Mucosa of stomach (tissue), 1 donor: ENCODE measurements around the gene RAB3B.

ENCODE experiments used
- H3K27me3 ChIP-seq: one replicate; pipeline ENCODE4 v1.7.0; 2013; ENCODE audit warnings: mild to moderate bottlenecking, low read length; ENCODE audit not compliant: control insufficient read depth, insufficient read depth
- H3K36me3 ChIP-seq: one replicate; pipeline ENCODE4 v1.7.0; 2013; ENCODE audit warnings: low read length; ENCODE audit not compliant: control insufficient read depth, insufficient read depth
- H3K4me1 ChIP-seq: one replicate; pipeline ENCODE4 v1.7.0; 2013; ENCODE audit warnings: mild to moderate bottlenecking, low read length; ENCODE audit not compliant: control insufficient read depth, insufficient read depth
- H3K4me3 ChIP-seq: one replicate; pipeline ENCODE4 v1.7.0; 2013; ENCODE audit warnings: low read length
- H3K9ac ChIP-seq: one replicate; pipeline ENCODE4 v1.7.0; 2013; ENCODE audit warnings: mild to moderate bottlenecking, low read length, moderate library complexity
- H3K9me3 ChIP-seq: one replicate; pipeline ENCODE4 v1.7.0; 2013; ENCODE audit warnings: mild to moderate bottlenecking, low read length, moderate library complexity; ENCODE audit not compliant: control insufficient read depth
- donor health status: Pancreatic carcinoma.

The RAB3B gene

GRCh38 chr1:51948491-51948915 is 42.0 kb downstream of the RAB3B start:
- Histone ChIP-seq H3K36me3 (no peaks in the 10 kb centered on the region), H3K9me3 (no peaks in the 10 kb centered on the region), H3K27me3 (no peaks in the 10 kb centered on the region), H3K4me3 (no peak overlapping the region), H3K4me1 (no peaks in the 10 kb centered on the region), H3K9ac (no peak overlapping the region)

DNA sequence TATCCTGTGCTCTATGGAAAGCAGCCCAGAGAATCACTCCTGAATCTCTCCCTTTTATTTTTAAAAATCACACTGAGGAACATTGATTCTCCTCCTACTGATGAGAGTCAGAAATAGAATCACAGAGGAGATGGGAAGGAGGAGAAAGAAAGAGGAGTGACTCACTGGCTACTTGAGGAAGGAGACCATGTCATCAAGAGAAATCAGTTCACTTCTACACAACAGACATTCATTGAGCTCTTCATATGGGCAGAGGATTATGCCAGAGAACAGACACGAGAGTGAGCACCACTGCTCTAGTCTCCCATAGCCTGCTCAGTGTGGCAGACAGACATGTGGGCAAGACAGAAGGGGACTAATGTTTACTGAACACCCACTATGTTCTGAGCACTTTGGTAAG is 44.2 kb downstream of the RAB3B start:
- Histone ChIP-seq H3K27me3 (no peaks in the 10 kb centered on the region), H3K36me3 (no peaks in the 10 kb centered on the region), H3K4me3 (no peak overlapping the region), H3K9ac (no peak overlapping the region), H3K9me3 (no peaks in the 10 kb centered on the region), H3K4me1 (no peaks in the 10 kb centered on the region)

DNA sequence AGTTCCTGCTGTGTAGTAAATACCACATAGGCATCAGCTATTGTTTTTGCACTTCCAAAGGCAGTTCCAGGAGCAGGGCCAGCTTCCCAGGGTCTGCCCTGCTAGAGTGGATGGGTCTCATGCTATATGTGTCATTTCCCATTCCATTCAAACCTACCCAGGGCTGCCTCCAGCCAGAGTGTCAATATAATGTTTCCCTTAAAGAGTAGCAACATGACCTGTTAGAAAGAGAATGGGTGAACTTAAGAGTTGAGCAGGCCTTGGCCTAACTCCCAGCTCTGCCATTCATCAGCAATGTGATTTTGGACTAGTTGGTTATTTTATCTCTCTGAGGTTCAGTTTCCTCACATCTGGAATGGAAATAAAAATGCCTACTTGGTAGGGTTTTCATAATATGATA is 44.9 kb downstream of the RAB3B start:
- no peak overlapping the region for H3K4me3 ChIP-seq
- no peak overlapping the region for H3K9ac ChIP-seq
- no peaks in the 10 kb centered on the region for H3K27me3 ChIP-seq
- no peaks in the 10 kb centered on the region for H3K4me1 ChIP-seq
- H3K9me3 ChIP-seq, result no peaks in the 10 kb centered on the region
- H3K36me3 ChIP-seq, result no peaks in the 10 kb centered on the region

DNA sequence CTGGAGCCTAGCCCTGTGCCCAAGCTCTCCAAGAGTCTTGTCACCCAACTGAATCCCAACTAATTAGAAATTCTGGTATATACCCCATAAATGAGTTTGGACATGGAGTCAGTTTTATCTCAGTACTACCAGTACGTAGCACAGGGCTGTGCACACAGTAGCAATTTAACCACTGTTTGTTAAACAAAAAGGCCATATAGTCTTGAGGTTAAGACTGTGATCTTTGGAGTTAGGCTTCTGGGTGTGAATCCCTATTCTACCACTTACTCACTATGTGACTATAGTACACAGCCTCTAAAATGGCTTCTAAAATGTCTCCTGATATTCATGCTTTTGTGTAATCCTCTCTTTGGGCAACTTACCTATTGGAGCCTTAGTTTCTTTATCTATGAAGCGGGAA is 48.2 kb downstream of the RAB3B start:
- H3K9me3 ChIP-seq, result no peaks in the 10 kb centered on the region
- H3K4me3 ChIP-seq, result no peak overlapping the region
- H3K27me3 ChIP-seq, result no peaks in the 10 kb centered on the region

GRCh38 chr1:51941528-51941927 is 49.0 kb downstream of the RAB3B start:
- H3K4me3 ChIP-seq, result no peak overlapping the region
- H3K4me1 ChIP-seq, result no peaks in the 10 kb centered on the region
- H3K9ac ChIP-seq, result no peak overlapping the region
- no peaks in the 10 kb centered on the region for H3K9me3 ChIP-seq
- H3K27me3 ChIP-seq, result no peaks in the 10 kb centered on the region
- no peaks in the 10 kb centered on the region for H3K36me3 ChIP-seq

More for the DNA sequence above, 48.2 kb downstream of the RAB3B start:
- Histone ChIP-seq H3K36me3 (no peaks in the 10 kb centered on the region), H3K9ac (no peak overlapping the region), H3K4me1 (no peaks in the 10 kb centered on the region)

DNA sequence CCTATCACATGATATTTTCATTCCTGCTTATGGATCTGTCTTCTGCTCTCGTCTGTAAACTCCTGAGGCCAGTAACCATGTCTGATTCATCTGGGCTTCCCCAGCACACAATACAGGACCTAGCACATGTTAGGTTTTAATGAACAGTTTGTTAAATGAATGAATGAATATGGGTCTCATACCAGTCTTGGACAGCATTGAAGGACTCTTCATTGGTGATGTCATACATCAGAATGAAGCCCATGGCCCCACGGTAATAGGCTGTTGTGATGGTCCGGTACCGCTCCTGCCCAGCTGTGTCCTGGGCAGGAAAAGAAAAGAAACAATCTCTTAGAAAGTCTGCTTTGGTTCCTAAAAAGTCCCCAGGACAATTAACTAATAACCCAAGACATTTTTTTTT is 53.4 kb downstream of the RAB3B start:
- Histone ChIP-seq H3K27me3 (no peaks in the 10 kb centered on the region), H3K36me3 (no peaks in the 10 kb centered on the region)

GRCh38 chr1:51936531-51936930 is 54.0 kb downstream of the RAB3B start:
- Histone ChIP-seq H3K9me3 (no peaks in the 10 kb centered on the region), H3K9ac (no peak overlapping the region), H3K4me1 (no peaks in the 10 kb centered on the region), H3K4me3 (no peak overlapping the region), H3K27me3 (no peaks in the 10 kb centered on the region), H3K36me3 (no peaks in the 10 kb centered on the region)

More for the DNA sequence above, 53.4 kb downstream of the RAB3B start:
- no peaks in the 10 kb centered on the region for H3K4me1 ChIP-seq
- H3K9me3 ChIP-seq, result no peaks in the 10 kb centered on the region
- H3K9ac ChIP-seq, result no peak overlapping the region
- H3K4me3 ChIP-seq, result no peak overlapping the region

DNA sequence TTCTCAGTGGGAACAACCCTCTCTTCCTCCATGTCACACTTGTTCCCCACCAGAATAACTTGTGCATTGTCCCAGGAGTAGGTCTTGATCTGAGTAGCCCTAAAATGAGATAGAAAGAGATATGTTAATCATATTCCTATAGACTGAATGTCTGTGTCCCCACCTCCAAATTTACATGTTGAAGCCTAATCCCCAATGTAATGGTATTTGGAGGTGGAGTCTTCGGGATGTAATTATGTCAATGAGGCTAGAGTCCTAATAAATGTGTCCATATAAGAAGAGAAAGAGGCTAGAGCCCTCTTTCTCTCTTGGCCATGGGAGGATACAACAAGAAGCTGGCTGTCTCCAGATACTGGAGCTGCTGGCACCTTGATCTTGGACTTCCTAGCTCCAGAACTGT is 57.2 kb downstream of the RAB3B start:
- H3K36me3 ChIP-seq, result no peaks in the 10 kb centered on the region
- no peak overlapping the region for H3K9ac ChIP-seq
- H3K4me1 ChIP-seq, result no peaks in the 10 kb centered on the region
- H3K4me3 ChIP-seq, result no peak overlapping the region
- no peaks in the 10 kb centered on the region for H3K27me3 ChIP-seq
- H3K9me3 ChIP-seq, result no peaks in the 10 kb centered on the region

GRCh38 chr1:51930329-51930728 is 60.2 kb downstream of the RAB3B start:
- no peaks in the 10 kb centered on the region for H3K4me1 ChIP-seq
- H3K9me3 ChIP-seq, result no peaks in the 10 kb centered on the region
- H3K36me3 ChIP-seq, result no peaks in the 10 kb centered on the region
- no peak overlapping the region for H3K9ac ChIP-seq
- H3K4me3 ChIP-seq, result no peak overlapping the region
- H3K27me3 ChIP-seq, result no peaks in the 10 kb centered on the region

- Histone ChIP-seq H3K27me3 (no peaks in the 10 kb centered on the region), H3K9ac (no peak overlapping the region), H3K36me3 (no peaks in the 10 kb centered on the region), H3K4me3 (no peak overlapping the region), H3K4me1 (no peaks in the 10 kb centered on the region), H3K9me3 (no peaks in the 10 kb centered on the region)
These were observed 61.6 kb downstream of the RAB3B start for GRCh38 chr1:51928896-51929295.

DNA sequence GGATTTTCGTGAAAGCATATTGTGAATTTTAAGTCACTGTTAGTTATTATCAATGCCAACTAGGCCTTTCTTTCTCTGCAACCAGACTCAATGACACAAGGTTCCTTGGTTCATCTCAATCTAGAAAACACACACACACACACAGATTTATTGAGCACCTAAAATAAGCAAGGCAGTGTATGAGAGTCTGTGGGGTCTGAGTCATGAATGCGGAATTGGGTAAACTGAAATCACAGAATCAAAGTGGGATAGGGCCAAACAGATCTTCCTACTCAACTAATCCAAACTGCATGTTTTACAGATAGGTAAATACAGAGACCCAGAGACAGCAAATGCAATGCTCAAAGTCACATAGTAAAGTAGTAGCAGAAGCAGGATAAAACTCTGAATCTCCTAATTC is 63.5 kb downstream of the RAB3B start:
- no peak overlapping the region for H3K9ac ChIP-seq
- H3K9me3 ChIP-seq, result no peaks in the 10 kb centered on the region
- no peaks in the 10 kb centered on the region for H3K4me1 ChIP-seq
- no peaks in the 10 kb centered on the region for H3K36me3 ChIP-seq
- H3K4me3 ChIP-seq, result no peak overlapping the region
- no peaks in the 10 kb centered on the region for H3K27me3 ChIP-seq

DNA sequence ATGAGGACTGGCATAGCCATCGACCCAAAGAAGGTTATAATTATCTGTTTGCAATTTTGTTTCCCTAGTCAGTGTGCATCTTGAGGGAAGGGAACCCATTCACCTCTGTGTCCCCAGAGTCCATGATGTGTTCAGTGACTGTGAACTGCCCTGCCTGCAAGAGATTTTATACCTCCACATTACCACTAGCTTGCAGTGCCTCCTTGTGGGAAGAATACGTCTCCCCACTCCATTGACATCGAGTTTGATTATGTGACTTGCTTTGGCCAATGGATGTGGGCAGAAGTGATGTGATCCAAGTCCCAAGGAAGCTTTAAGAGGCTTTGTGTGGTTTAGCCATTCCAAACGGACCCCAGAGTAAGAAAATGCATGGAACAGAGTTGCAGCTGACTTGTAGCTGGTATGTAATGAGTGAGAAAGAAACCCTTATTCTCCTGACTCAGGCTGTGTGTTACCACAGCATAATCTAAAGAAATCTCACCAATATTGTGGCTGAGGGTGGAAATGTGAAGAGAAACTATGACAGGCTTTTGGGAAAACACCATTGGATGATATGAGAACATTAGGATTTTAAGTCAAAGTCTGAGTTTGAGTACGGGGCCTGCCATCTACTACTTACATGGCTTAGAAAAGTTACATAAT is 64.2 kb downstream of the RAB3B start:
- Histone ChIP-seq H3K27me3 (no peaks in the 10 kb centered on the region), H3K9ac (no peak overlapping the region), H3K36me3 (no peaks in the 10 kb centered on the region), H3K4me3 (no peak overlapping the region), H3K9me3 (no peaks in the 10 kb centered on the region), H3K4me1 (no peaks in the 10 kb centered on the region)

DNA sequence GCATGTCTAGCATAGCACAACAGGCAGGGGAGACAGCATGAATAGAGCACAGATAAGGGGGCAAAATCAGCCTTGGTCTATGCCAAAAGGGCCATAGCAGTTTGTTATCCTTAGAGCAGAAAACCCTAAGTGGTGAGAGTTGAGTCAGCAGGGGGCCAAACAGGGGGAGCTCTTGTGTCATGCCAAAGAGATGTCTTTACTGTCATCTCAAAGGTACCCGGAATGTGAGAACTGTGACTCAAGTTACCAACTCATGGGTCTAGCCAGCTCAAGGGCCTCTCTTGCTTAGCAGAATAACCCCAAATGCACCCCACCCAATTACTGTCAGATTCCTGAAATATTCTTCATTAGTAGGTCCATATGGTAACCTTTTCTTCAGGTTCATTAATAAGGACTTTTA is 66.0 kb downstream of the RAB3B start:
- Histone ChIP-seq H3K27me3 (no peaks in the 10 kb centered on the region), H3K9ac (no peak overlapping the region), H3K4me1 (peaks cover 14% of the 10 kb centered on the region)

More for the DNA sequence above, 66.0 kb downstream of the RAB3B start:
- Histone ChIP-seq H3K9me3 (no peaks in the 10 kb centered on the region), H3K36me3 (no peaks in the 10 kb centered on the region), H3K4me3 (no peak overlapping the region)
